Kidney tubule cell (primary cell): Measurements from ENCODE around the gene ITGA1.
"Not testable (repeated sequence)": the region's sequence is repeated elsewhere in the genome, so short reads cannot be mapped to it uniquely, and the experiment has no call there.

Experiments
- DNase-seq: peaks from one replicate; pipeline ENCODE4 v3.0.0-alpha.2; 2018; ENCODE audit warnings: low spot score

ITGA1 gene

DNA sequence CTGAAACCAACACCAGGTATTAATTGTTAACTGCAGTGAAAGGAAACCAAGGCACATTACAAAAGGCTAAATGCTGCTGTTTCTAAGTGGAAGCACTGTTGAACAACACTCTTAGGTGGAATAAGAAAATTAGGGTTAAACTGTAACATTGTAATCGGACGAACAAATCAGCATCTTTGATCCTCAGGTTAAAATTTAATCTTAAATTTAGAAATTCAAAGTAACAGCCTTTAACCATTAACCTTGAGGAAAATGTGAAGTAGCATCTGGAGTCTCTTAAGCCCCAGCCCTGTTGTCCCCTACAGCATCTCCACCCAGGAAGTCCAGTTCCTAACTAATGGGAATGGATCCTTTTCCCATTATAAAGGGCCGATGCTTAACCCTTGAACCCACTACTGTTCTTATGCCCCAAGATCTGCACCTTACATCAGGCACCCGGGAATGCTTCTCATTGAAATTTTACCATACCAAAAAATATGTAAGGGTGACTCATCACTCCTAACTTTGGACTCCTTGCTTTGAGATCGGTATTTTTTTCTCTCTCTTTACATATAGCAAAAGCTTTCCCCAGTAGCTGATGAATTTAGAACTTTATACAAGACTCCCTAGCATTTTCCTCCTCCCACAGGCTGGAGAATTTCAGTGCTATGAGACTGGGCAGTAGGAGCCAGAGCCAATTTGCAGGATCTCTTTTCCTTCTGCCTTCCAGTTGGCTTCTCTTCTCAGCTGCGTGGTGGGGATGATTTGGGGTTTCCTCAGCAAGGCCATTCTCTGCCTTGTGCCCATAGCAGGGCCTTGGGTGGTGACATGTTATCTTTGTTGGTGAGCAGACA, 169.4 kb downstream of the ITGA1 start:
- peak; percentile 54 for DNase-seq

DNA sequence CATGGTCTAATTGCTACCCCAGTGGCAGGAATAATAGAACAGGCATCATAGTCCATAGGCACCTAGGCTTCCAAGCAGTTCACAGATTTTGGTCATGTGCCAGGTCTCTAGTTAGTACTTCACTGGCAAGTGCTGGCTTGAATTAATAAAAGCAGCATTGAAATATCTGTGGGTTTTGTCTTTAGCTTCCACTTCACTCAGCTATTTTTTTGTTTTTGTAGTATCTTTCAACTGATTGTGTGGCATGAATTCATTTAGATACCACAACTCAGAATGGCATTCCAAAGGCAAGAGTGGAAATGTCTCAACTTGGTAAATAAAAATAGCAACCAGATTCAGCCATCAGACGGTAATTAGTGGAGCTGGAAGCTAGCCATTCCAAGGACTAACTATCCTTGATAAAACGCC, 173.6 kb downstream of the ITGA1 start:
- peak; percentile 22 for DNase-seq

GRCh38 chr5:52963636-52964035, 175.9 kb downstream of the ITGA1 start:
- peak; percentile 92 for DNase-seq

DNA sequence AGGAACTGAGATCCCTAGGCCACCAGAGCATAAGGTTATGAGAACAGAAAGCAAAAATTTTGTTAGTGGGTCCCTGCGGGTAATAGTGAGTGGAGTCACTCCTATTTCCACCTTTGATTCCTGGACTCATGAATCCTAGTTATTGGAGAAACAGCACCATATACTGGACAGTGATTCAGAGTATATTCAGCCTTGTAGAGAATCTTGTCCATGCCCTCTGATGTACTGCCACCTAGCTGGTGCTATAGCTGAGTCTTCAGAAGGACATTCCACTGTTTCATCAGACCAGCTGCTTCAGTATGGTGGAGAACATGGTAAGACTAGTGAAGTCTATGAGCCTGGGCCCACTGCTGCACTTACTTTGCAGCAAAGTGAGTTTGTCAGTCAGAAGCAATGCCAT, 176.4 kb downstream of the ITGA1 start:
- DNase-seq: peak; percentile 63

GRCh38 chr5:52976157-52976556, 188.4 kb downstream of the ITGA1 start:
- not testable (repeated sequence) for DNase-seq

- no peak for DNase-seq
These were observed 189.7 kb downstream of the ITGA1 start for GRCh38 chr5:52977264-52977897.

DNA sequence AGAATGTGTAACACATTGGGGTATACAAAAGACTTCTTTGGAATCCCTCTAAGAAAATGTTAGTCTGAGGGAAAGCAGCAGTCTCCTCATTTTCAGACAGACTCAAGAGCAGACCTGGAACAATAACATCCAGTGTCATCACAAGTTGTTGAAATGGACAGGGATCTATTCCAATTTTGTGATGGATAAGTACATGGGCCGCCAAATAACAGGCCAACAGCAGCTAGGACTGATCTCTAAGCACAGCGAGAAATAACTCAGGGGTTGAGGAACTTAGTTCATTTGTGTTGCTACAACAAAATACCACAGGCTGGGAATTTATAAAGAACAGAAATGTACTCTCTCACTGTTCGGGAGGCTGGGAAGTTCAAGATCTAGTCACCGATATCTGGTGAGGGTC, 193.8 kb downstream of the ITGA1 start:
- no peak for DNase-seq

GRCh38 chr5:52983731-52984636, 196.3 kb downstream of the ITGA1 start:
- peak; percentile 56 for DNase-seq

- DNase-seq: peak; percentile 66
These were observed 197.6 kb downstream of the ITGA1 start for GRCh38 chr5:52985306-52985705.

DNA sequence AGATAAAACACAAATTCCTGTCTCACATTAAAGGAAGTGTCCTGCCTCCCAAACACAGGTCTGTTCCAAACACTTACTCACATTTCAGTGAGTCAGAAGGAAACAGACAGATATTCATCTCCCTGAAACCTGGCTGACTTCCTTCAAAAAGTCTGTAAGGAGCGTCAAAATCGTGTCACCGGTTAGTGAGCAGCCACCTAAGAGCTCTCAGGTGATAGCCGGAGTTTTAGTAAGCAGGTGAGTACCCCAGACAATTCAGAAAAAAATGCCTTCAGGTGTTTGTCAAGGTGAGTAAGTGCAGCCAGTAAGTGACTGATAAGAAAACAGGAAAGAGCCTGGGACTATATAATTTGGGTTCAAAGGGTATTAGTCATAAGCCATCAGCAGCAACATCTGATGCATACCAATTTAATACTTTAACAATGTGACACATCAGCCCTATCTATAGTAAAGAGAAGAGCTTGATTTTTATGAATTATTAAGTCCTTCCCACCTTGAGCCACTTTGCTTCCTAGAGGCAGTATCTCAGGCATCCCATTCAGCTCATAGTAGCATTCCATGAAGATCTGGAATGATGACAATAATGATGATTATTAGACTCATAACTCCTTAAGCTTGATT, 200.1 kb downstream of the ITGA1 start:
- peak; percentile 98 for DNase-seq

GRCh38 chr5:52988335-52989024, 200.8 kb downstream of the ITGA1 start:
- no peak for DNase-seq

GRCh38 chr5:52989025-52989780, 201.5 kb downstream of the ITGA1 start, which contains the start of gene ITGA2:
Gene ITGA2 (plus strand): TSS chr5:52989352. CDS start chr5:52989469, 117 bp downstream.
- peak; percentile 83 for DNase-seq

- DNase-seq: peak; percentile 64
These were observed 202.2 kb downstream of the ITGA1 start for GRCh38 chr5:52989781-52990527.

GRCh38 chr5:52990528-52990925, 202.8 kb downstream of the ITGA1 start:
- no peak for DNase-seq

- no peak for DNase-seq
These were observed 205.7 kb downstream of the ITGA1 start for GRCh38 chr5:52993367-52993766.

DNA sequence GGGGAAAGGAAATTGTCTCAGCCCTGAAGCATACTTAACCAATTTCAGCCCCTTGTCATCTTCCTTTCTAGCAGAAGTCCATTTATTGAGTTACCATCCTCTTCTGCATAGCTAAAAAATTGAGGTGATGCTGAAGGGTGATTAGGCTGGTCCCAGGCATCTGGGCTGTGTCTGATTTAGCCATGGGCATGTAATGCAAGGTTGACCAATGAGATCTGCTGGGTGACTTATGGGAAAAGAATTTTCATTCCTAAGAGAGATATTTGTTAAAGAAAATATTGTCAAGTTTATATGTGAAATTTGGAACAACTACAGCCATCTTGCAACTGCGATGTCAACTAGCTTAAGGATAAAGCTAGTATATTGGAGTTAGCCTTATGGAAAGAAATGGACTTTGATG, 206.6 kb downstream of the ITGA1 start:
- peak; percentile 32 for DNase-seq

GRCh38 chr5:52995095-52995494, 207.4 kb downstream of the ITGA1 start:
- DNase-seq: no peak

DNA sequence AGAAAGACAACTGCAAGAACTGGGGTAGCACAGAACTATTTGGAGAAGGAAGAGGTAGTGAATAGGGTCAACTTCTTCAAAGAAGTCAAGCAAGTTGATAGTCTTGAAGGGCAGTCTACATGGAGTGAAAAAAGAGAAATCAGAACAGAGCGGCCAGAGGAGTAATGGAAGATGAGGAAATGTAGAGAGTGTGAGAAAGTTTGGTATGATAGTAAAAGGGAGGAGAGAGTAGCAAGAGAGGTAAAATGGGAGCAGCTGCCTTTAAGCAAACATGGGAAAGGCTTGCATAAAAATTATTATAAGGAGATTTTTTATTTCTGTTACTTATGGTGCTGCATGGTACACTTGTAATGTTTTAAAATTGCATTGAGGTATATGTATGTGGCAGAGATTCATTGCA, 208.2 kb downstream of the ITGA1 start:
- DNase-seq: no peak

DNA sequence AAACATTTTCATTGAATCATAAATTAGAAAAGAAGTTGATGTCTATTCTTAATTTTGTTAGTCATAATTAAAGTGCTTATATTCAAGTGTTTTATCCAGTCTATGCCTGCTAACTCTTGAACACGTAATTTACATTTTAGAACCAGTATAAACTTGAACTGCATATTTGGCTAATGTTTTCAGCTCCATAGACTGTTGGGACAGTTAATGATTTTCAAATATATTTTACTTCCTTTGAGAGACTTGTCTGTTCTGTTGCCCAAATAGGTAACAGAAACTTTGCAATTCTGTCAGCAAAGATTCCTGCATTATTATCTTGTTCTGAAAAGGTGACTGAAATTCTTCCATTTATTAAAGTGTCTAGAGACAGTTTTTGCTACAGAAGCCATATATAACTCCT, 209.3 kb downstream of the ITGA1 start:
- DNase-seq: peak; percentile 43

DNA sequence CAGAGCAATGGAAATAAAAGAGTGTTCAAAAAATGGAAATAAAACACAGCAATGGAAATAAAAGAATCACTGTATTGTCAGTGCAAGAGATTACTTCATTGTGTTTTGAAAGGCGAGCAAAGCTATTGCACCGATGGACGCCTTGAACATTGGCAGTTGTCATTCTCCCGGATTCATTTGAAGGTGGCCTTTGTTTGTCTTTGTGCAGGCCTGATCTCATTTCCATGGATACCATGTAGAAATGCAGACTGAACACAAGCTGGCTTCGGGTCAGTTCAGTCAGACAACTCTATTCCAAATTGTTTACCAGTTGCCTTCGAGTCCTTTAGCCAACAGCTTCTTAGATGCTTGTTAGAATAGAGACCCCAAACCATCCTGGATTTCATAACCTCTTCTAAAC, 209.7 kb downstream of the ITGA1 start:
- peak; percentile 62 for DNase-seq
